Heart left ventricle (tissue), 16 donors: ENCODE measurements around the gene SBNO2. TPM values are rescaled to one million over a fixed set of nuclear protein-coding genes. Genes with fewer than 3 reads are reported as not detected.
A peak's percentile ranks its signal among the peaks of the same experiment; 100 is the strongest.

ENCODE experiments used
- ATAC-seq, 4 donors: fragments of 200-7000 bp; cut with Tn5 transposase; one replicate each; pipeline ENCODE4 v1.9.1; 2020 to 2022; ENCODE audit warnings: moderate library complexity in 4 of 4, mild to moderate bottlenecking in 3 of 4, moderate number of reproducible peaks in 1 of 4
- DNase-seq, 5 donors: peaks; one replicate each; pipeline ENCODE4 v3.0.0-alpha.2; 2020
- H3K27ac ChIP-seq, 12 donors: fragments of 200-600 bp; sonication (generic) in 4 of 12; one replicate each; pipeline versions ENCODE4 v1.5.0 to v1.8.0; 2016 to 2022; ENCODE audit warnings: mild to moderate bottlenecking in 2 of 12
- H3K27me3 ChIP-seq, 9 donors: fragments of 200-600 bp; sonication (generic) in 2 of 9; one replicate each; pipeline versions ENCODE4 v1.5.1 to v1.8.0; 2016 to 2022; ENCODE audit warnings: mild to moderate bottlenecking in 3 of 9
- H3K36me3 ChIP-seq, 9 donors: fragments of 200-600 bp; sonication (generic) in 2 of 9; one replicate each; pipeline versions ENCODE4 v1.5.0 to v1.8.0; 2018 to 2022; ENCODE audit warnings: mild to moderate bottlenecking in 2 of 9
- H3K4me1 ChIP-seq, 12 donors: fragments of 200-600 bp; sonication (generic) in 4 of 12; one replicate each; pipeline versions ENCODE4 v1.5.0 to v1.8.0; 2016 to 2022; ENCODE audit warnings: mild to moderate bottlenecking in 3 of 12
- H3K4me3 ChIP-seq, 12 donors: fragments of 200-600 bp; sonication (generic) in 4 of 12; one replicate each; pipeline versions ENCODE4 v1.5.0 to v1.8.0; 2017 to 2022; ENCODE audit warnings: mild to moderate bottlenecking in 9 of 12, moderate library complexity in 4 of 12
- H3K9me3 ChIP-seq, 12 donors: fragments of 200-600 bp; sonication (generic) in 4 of 12; one replicate each; pipeline versions ENCODE4 v1.5.0 to v1.8.0; 2016 to 2022; ENCODE audit warnings: mild to moderate bottlenecking in 1 of 12
- CTCF ChIP-seq, 12 donors: fragments of 200-600 bp; sonication (generic) in 4 of 12; IDR thresholded peaks; one replicate each; pipeline versions ENCODE4 v1.5.0 to v1.8.0; 2018 to 2022; ENCODE audit warnings: antibody characterized with exemption in 12 of 12, mild to moderate bottlenecking in 5 of 12
- POLR2A ChIP-seq, 2 donors: fragments of 450-650 bp; IDR thresholded peaks; one replicate each; pipeline ENCODE4 v1.6.1; 2017; ENCODE audit warnings: antibody characterized with exemption in 2 of 2, mild to moderate bottlenecking in 2 of 2, moderate library complexity in 2 of 2
- WGBS, 4 donors: extraction: QIAGEN DNeasy Blood & Tissue Kit in 2 of 4; methylation state at CpG; one replicate each; pipeline versions ENCODE4 v1.1.5 to v1.1.7; 2013 to 2018; 5-methylcytosine and 5-hydroxymethylcytosine counted together
- intact Hi-C, 10 donors: fragments of 100-400 bp; cut with DNase I; formaldehyde crosslinking; loops; one replicate each; pipeline versions ENCODE4 v1.11.1 to v1.14.2; 2022
- polyA plus RNA-seq, 2 donors: library from polyadenylated mRNA; stranded (reverse); fragments of 200-250 nt; gene quantifications; one replicate each; pipeline ENCODE4 v1.2.3, GENCODE V29; 2013
- total RNA-seq, 9 donors: library from RNA; depleted of rRNA in 2 of 9; stranded (reverse); fragments of >200 nt in 2 of 9; fragmentation: NEBNext Ultra II Directional in 3 of 9; extraction: Animal tissue kit (Norgen Biotek cat#: 25700) in 3 of 9; gene quantifications; one replicate each; pipeline versions ENCODE4 v1.1.0 to v1.2.4, GENCODE V29; 2016 to 2023
- donor health status: ischemic (EF 13 %, LVEDD 7.1; RV severe dilation, severe dysfunction).
- donor health status: healthy with polysubstance abuse.
- donor health status: DM: no; HTN: yes; CAD: no.
- donor health status: DM: no; HTN: no; CAD: no.
- donor health status: ischemic (EF 25% LVEDD 6.9; RV normal size, moderate dysfunction).
- donor health status: ischemic (EF 25% LVEDD 5.7; RV mildly dilated, moderate dysfunction).
- donor health status: healthy.
- donor health status: DM: yes; HTN: yes; CAD: no.
- donor health status: ischemic (EF 35%, LVEDD 5.7; RV mildly dilated, moderate dysfunction).
- donor health status: nonischemic (EF 11% LVEDD 7.7; RV severe dilation, severe dysfunction).
- donor health status: DM: yes; HTN: yes; CAD: no.
- donor health status: PGD.
- donor health status: ischemic (EF 29% LVEDD 5.4; RV normal size, mild dysfunction).
- donor health status: nonischemic (EF 23%, LVEDD 6.1; RV moderate dilation, normal function).

SBNO2 gene
- total and polyA plus RNA-seq, 11 donors: 9.9 to 78.9 (median 18.7) TPM

- no peaks in the 10 kb centered on the region for H3K9me3 ChIP-seq
- H3K27me3 ChIP-seq: no peaks in the 10 kb centered on the region
- TF ChIP-seq POLR2A (IDR thresholded peaks at IDR 0.05) (no peak), CTCF (IDR thresholded peaks at IDR 0.05) (no peak)
- peak overlapping the region in 1 of 12 donors; percentile 45 for H3K4me3 ChIP-seq
- intact Hi-C loops: no loop called here
- H3K36me3 ChIP-seq: peaks cover 0 to 72% (median 45%) of the 10 kb centered on the region in 9 donors
- H3K27ac ChIP-seq: peak overlapping the region in 1 of 12 donors; percentile 68
- DNase-seq (no peak), ATAC-seq (no peak)
- H3K4me1 ChIP-seq: peaks cover 0 to 49% (median 26%) of the 10 kb centered on the region in 12 donors
- WGBS, 4 donors: 94 to 95% (median 94%) methylated on average over 41 to 89 of the region's 89 CpGs
These were observed 65.6 kb downstream of the SBNO2 start for GRCh38 chr19:1108291-1109031.

GRCh38 chr19:1107661-1108261, 66.3 kb downstream of the SBNO2 start:
- Histone ChIP-seq H3K27me3 (no peaks in the 10 kb centered on the region), H3K27ac (no peak overlapping the region), H3K36me3 (peaks cover 0 to 65% (median 45%) of the 10 kb centered on the region in 9 donors), H3K4me1 (peaks cover 0 to 50% (median 26%) of the 10 kb centered on the region in 12 donors), H3K4me3 (no peak overlapping the region), H3K9me3 (no peaks in the 10 kb centered on the region)
- ATAC-seq (no peak), DNase-seq (no peak)
- intact Hi-C loops: no loop called here
- WGBS, 4 donors: 92 to 95% (median 94%) methylated on average over 15 to 25 of the region's 25 CpGs
- no peak for TF ChIP-seq CTCF (IDR thresholded peaks at IDR 0.05)
- no peak for TF ChIP-seq POLR2A (IDR thresholded peaks at IDR 0.05)

- no peak for TF ChIP-seq POLR2A (IDR thresholded peaks at IDR 0.05)
- peaks cover 0 to 58% (median 39%) of the 10 kb centered on the region in 9 donors for H3K36me3 ChIP-seq
- peaks cover 0 to 50% (median 30%) of the 10 kb centered on the region in 12 donors for H3K4me1 ChIP-seq
- WGBS, 4 donors: 63 to 69% (median 66%) methylated on average over 8 to 17 of the region's 17 CpGs
- no peak for ATAC-seq
- H3K27me3 ChIP-seq: no peaks in the 10 kb centered on the region
- peak overlapping the region in 1 of 12 donors; percentile 35 for H3K27ac ChIP-seq
- no peaks in the 10 kb centered on the region for H3K9me3 ChIP-seq
- no peak for DNase-seq
- peak overlapping the region in 1 of 12 donors; percentile 10 for H3K4me3 ChIP-seq
- intact Hi-C loops: no loop called here
These were observed 67.0 kb downstream of the SBNO2 start for GRCh38 chr19:1106841-1107660.

GRCh38 chr19:1105873-1106840, 67.9 kb downstream of the SBNO2 start:
- H3K4me3 ChIP-seq: no peak overlapping the region
- 86 to 91% (median 89%) methylated on average over 23 to 32 of the region's 32 CpGs for WGBS, 4 donors
- H3K4me1 ChIP-seq: peaks cover 0 to 56% (median 39%) of the 10 kb centered on the region in 12 donors
- intact Hi-C loops: no loop called here
- H3K27ac ChIP-seq: peak overlapping the region in 3 of 12 donors; percentile 11 to 100 (median 35)
- ATAC-seq (no peak), DNase-seq (no peak)
- peaks cover 0 to 51% (median 36%) of the 10 kb centered on the region in 9 donors for H3K36me3 ChIP-seq
- TF ChIP-seq POLR2A (IDR thresholded peaks at IDR 0.05) (no peak), CTCF (IDR thresholded peaks at IDR 0.05) (no peak)
- H3K9me3 ChIP-seq: no peaks in the 10 kb centered on the region
- no peaks in the 10 kb centered on the region for H3K27me3 ChIP-seq
